ENCODE results near the gene SKI. TPM values are rescaled to one million over a fixed set of nuclear protein-coding genes. Genes with fewer than 3 reads are reported as not detected.

The SKI gene
- polyA plus RNA-seq, 6 donors from 2014 or later, result 0.26 to 1.3 (median 0.52) TPM; not detected in 1

DNA sequence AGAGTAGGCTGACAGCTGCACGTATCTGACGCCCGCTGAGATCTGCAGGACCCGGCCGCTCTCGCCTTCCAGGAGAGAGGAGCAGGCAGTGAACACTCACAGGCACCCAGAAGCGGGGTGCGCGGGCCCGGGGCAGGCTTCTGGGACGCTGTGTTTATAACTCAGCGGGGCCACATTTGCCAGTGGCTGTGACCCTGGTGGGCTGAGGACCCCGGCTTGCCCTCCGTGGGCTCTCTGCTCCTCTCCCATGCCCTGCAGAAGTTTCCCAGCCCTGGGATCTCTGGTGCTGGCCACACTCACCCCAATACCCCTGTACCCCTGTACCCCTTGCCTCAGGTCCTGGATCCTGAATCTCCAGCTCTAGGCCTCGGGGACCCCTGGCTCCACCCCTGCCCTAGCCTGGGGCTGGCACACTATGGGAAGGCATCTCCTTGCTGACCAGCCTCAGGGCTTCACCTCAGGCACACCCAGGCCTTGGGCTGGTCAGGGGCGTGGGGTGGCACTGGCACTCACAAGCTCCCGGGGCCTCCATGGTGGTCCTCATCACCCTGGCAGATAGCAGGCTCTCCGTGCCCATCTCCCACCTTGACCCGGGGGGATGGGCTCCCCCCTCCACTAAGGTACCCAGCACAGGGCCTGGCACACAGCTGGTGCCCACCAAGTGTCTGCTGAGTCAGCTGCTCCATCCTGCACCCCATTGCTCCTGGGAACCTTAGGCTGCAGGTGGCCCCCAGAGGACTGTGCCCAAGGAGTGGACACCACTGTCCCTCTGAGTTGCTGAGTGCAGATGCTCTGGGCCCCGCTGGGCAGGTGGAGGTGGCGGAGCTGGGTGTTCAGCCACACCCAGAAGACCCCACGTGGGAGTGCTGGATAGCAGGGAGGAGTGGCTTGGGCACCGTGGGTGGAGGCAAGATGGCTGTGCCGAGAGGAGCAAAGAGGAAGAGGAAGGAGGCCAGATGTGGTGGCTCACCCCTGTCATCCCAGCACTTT lies 130.8 kb downstream of the SKI start:
- Mint-ChIP-seq H3K27ac (peak overlapping the region in 1 of 6 donors; percentile 90), H3K27me3 (no peaks in the 10 kb centered on the region), H3K4me1 (no peaks in the 10 kb centered on the region), H3K36me3 (peaks cover 3 to 7% of the 10 kb centered on the region in 2 donors), H3K9me3 (peaks cover 0 to 18% (median 6%) of the 10 kb centered on the region in 7 donors), H3K4me3 (no peak overlapping the region)
- no peak for ATAC-seq (ENCODE audit: low read depth in 2 of 2)
- no peak for DNase-seq

Other genes with a start within 250 kb of the SKI start
- gene CFAP74, start 224.5 kb upstream of the SKI start, polyA plus RNA-seq (ENCODE audit: low read depth in 6 of 6), result not detected
- gene GABRD, start 209.0 kb upstream of the SKI start, polyA plus RNA-seq (ENCODE audit: low read depth in 6 of 6), result not detected
- 10 to 100 TPM in 2 of 6 donors, 1 to 10 TPM in 4; 5.7 to 12.4 (median 9.3) TPM for gene PRKCZ, start 177.9 kb upstream of the SKI start, polyA plus RNA-seq (ENCODE audit: low read depth in 6 of 6)
- gene FAAP20, start 33.5 kb upstream of the SKI start, polyA plus RNA-seq (ENCODE audit: low read depth in 6 of 6), result 10 to 100 TPM; 67.1 to 90.7 (median 77.7) TPM
- 1 to 10 TPM in 5 of 6 donors, under 1 TPM in 1; 0.29 to 7.1 (median 6.1) TPM for gene MORN1, start 163.2 kb downstream of the SKI start, polyA plus RNA-seq (ENCODE audit: low read depth in 6 of 6)
- 100 to 1,000 TPM; 116 to 129 (median 121) TPM for gene RER1, start 163.5 kb downstream of the SKI start, polyA plus RNA-seq (ENCODE audit: low read depth in 6 of 6)
- 10 to 100 TPM; 10.7 to 24.1 (median 15.1) TPM for gene PEX10, start 184.2 kb downstream of the SKI start, polyA plus RNA-seq (ENCODE audit: low read depth in 6 of 6)
- gene PLCH2, start 248.0 kb downstream of the SKI start, polyA plus RNA-seq (ENCODE audit: low read depth in 6 of 6), result 1 to 10 TPM in 5 of 6 donors, under 1 TPM in 1; 0.94 to 2.5 (median 1.6) TPM